B cell (primary cell): Measurements from ENCODE around the gene AGBL4. TPM values are rescaled to one million over a fixed set of nuclear protein-coding genes. Genes with fewer than 3 reads are reported as not detected.

Source experiments
- ATAC-seq: fragments of 200-7000 bp; cut with Tn5 transposase; one replicate; pipeline ENCODE4 v1.10.0; 2021; ENCODE audit warnings: low read depth, mild to moderate bottlenecking, moderate number of reproducible peaks, moderate library complexity
- CTCF ChIA-PET: fragments of 350-600 bp; sonication (Branson Sonifier 250); formaldehyde crosslinking; loops from one replicate; lab custom pipeline; 2021; ENCODE audit warnings: antibody characterized with exemption, inconsistent platforms; lab: Charles Lee
- POLR2A ChIA-PET: fragments of 350-600 bp; sonication (Branson Sonifier 250); formaldehyde crosslinking; loops from one replicate; lab custom pipeline; 2021; ENCODE audit warnings: antibody characterized with exemption; lab: Charles Lee
- DNase-seq: peaks from one replicate; pipeline ENCODE4 v3.0.0; 2013
- H2AFZ ChIP-seq: 2 replicates; pipeline ENCODE4 v1.6.1; 2012; ENCODE audit warnings: mild to moderate bottlenecking, low read depth, low read length; ENCODE audit not compliant: insufficient read depth, poor library complexity, severe bottlenecking
- H3K27ac ChIP-seq, 2 donors: 1 replicate in 1 of 2; 2 replicates in 1 of 2; pipeline ENCODE4 v1.5.1; 2012 to 2013; ENCODE audit warnings: low read length in 2 of 2, mild to moderate bottlenecking in 2 of 2, moderate library complexity in 1 of 2
- H3K27me3 ChIP-seq, 4 experiments: fragments of 200-600 bp in 1 of 4; sonication (generic) in 1 of 4; replicated peaks in 1 of 4; 1 replicate in 2 of 4; 2 replicates in 2 of 4; pipeline versions ENCODE4 v1.6.1 to v1.7.0; 2013 to 2016; ENCODE audit warnings: low read length in 3 of 4, mild to moderate bottlenecking in 2 of 4, mixed read lengths in 1 of 4, moderate library complexity in 1 of 4; ENCODE audit not compliant: insufficient read depth in 4 of 4, control insufficient read depth in 3 of 4; ENCODE audit errors: control extremely low read depth in 1 of 4
- H3K36me3 ChIP-seq, 2 experiments: replicated peaks in 1 of 2; 1 replicate in 1 of 2; 2 replicates in 1 of 2; pipeline versions ENCODE4 v1.6.1 to v1.7.1; 2013; ENCODE audit warnings: low read length in 1 of 2; ENCODE audit not compliant: insufficient read depth in 2 of 2, control insufficient read depth in 1 of 2; ENCODE audit errors: control extremely low read depth in 1 of 2, extremely low read depth in 1 of 2
- H3K4me1 ChIP-seq, 2 donors: fragments of 200-600 bp in 1 of 2; sonication (generic) in 1 of 2; 1 replicate in 1 of 2; 2 replicates in 1 of 2; pipeline versions ENCODE4 v1.5.1 to v1.6.1; 2013 to 2017; ENCODE audit warnings: low read length in 2 of 2; ENCODE audit not compliant: control insufficient read depth in 2 of 2, insufficient read depth in 2 of 2
- H3K4me2 ChIP-seq: replicated peaks from 2 replicates; pipeline ENCODE3; 2012; ENCODE audit warnings: mild to moderate bottlenecking, low read depth, low read length; ENCODE audit not compliant: poor library complexity, severe bottlenecking
- H3K4me3 ChIP-seq, 5 experiments: fragments of 200-600 bp in 1 of 5; sonication (generic) in 1 of 5; 1 replicate in 3 of 5; 2 replicates in 2 of 5; pipeline versions ENCODE4 v1.5.1 to v1.7.0; 2011 to 2016; ENCODE audit warnings: low read length in 4 of 5, mild to moderate bottlenecking in 4 of 5, low read depth in 2 of 5, control low read depth in 1 of 5, moderate library complexity in 1 of 5; ENCODE audit not compliant: insufficient read depth in 1 of 5; ENCODE audit errors: control extremely low read depth in 1 of 5, extremely low read depth in 1 of 5
- H3K79me2 ChIP-seq: fragments of 200-600 bp; sonication (generic); one replicate; pipeline ENCODE4 v1.6.0; 2016; ENCODE audit warnings: low read length; ENCODE audit not compliant: control insufficient read depth, insufficient read depth
- H3K9ac ChIP-seq: fragments of 200-600 bp; sonication (generic); 2 replicates; pipeline ENCODE4 v1.6.1; 2017; ENCODE audit warnings: mild to moderate bottlenecking, low read length, moderate library complexity
- H3K9me3 ChIP-seq, 3 donors: one replicate each; pipeline versions ENCODE4 v1.6.1 to v1.7.1; 2013; ENCODE audit warnings: low read length in 2 of 3; ENCODE audit not compliant: control insufficient read depth in 2 of 3, insufficient read depth in 1 of 3; ENCODE audit errors: control extremely low read depth in 1 of 3
- H4K20me1 ChIP-seq: 2 replicates; pipeline ENCODE4 v1.6.0; 2012; ENCODE audit warnings: mild to moderate bottlenecking, low read length; ENCODE audit not compliant: insufficient read depth, control insufficient read depth, poor library complexity, severe bottlenecking
- H3K27ac Mint-ChIP-seq: one replicate; pipeline ENCODE4 v1.8.0; 2021; ENCODE audit warnings: mixed read lengths
- H3K27me3 Mint-ChIP-seq: one replicate; pipeline ENCODE4 v1.8.0; 2021; ENCODE audit warnings: mixed read lengths
- H3K4me1 Mint-ChIP-seq: one replicate; pipeline ENCODE4 v1.8.0; 2021; ENCODE audit warnings: mixed read lengths
- H3K4me3 Mint-ChIP-seq: one replicate; pipeline ENCODE4 v1.8.0; 2021; ENCODE audit warnings: mixed read lengths
- H3K9me3 Mint-ChIP-seq: one replicate; pipeline ENCODE4 v1.8.0; 2022; ENCODE audit warnings: mixed read lengths; ENCODE audit not compliant: insufficient read depth
- CTCF ChIP-seq: fragments of 200-600 bp; IDR thresholded peaks from one replicate; pipeline ENCODE4 v1.8.0; 2022; ENCODE audit warnings: antibody characterized with exemption, mild to moderate bottlenecking
- EZH2 ChIP-seq: IDR thresholded peaks from 2 replicates; pipeline ENCODE4 v1.6.1; 2012; ENCODE audit warnings: borderline replicate concordance, low read depth, mild to moderate bottlenecking, moderate library complexity, low read length; ENCODE audit not compliant: insufficient read depth, poor library complexity, severe bottlenecking
- WGBS: methylation state at CpG from one replicate; pipeline ENCODE4 v1.1.5; 2013; ENCODE audit warnings: missing lambda C conversion rate; ENCODE audit not compliant: insufficient coverage; 5-methylcytosine and 5-hydroxymethylcytosine counted together
- intact Hi-C: fragments of 100-400 bp; cut with micrococcal nuclease; formaldehyde crosslinking; loops from one replicate; pipeline ENCODE4 v1.10.0; 2022
- polyA plus RNA-seq: library from polyadenylated mRNA; depleted of rRNA; stranded (reverse); fragments of >200 nt; gene quantifications from 2 replicates; pipeline ENCODE4 v1.2.3, GENCODE V29; 2012
- total RNA-seq, 2 donors: library from RNA; stranded (reverse); fragments of 120-200 nt in 1 of 2; gene quantifications; 1 replicate in 1 of 2; 2 replicates in 1 of 2; pipeline versions ENCODE4 v1.2.3 to v1.2.4, GENCODE V29; 2013 to 2022

Gene AGBL4
- total and polyA plus RNA-seq, 2 donors (not counting 1 experiment from before 2014, with no cell fraction given): 0.07 to 0.12 TPM

GRCh38 chr1:49200738-49201137, 823.0 kb downstream of the AGBL4 start:
- Histone ChIP-seq H3K4me1 (no peaks in the 10 kb centered on the region), H3K9ac (no peak overlapping the region), H3K4me3 (no peak overlapping the region), H3K4me2 (no peak overlapping the region), H4K20me1 (no peaks in the 10 kb centered on the region), H3K27ac (no peak overlapping the region), H3K9me3 (peaks cover 0 to 4% (median 1%) of the 10 kb centered on the region in 3 donors), H3K27me3 (no peaks in the 10 kb centered on the region), H3K79me2 (no peaks in the 10 kb centered on the region), H2AFZ (no peak overlapping the region), H3K36me3 (no peaks in the 10 kb centered on the region)
- peaks cover 18% of the 10 kb centered on the region for H3K27me3 Mint-ChIP-seq
- DNase-seq (no peak), ATAC-seq (no peak)
- H3K4me1 Mint-ChIP-seq: no peaks in the 10 kb centered on the region
- WGBS: no CpG with 5 or more reads among the region's 1 CpG
- CTCF ChIA-PET: no interaction called here
- H3K4me3 Mint-ChIP-seq: no peak overlapping the region
- POLR2A ChIA-PET: no interaction called here
- no peak overlapping the region for H3K27ac Mint-ChIP-seq
- peaks cover 8% of the 10 kb centered on the region for H3K9me3 Mint-ChIP-seq
- intact Hi-C loops: no loop called here
- no peak for TF ChIP-seq CTCF
- TF ChIP-seq EZH2: no peak

GRCh38 chr1:49199564-49199963, 824.2 kb downstream of the AGBL4 start:
- Histone ChIP-seq H3K4me3 (no peak overlapping the region), H2AFZ (no peak overlapping the region), H3K36me3 (no peaks in the 10 kb centered on the region), H3K79me2 (no peaks in the 10 kb centered on the region), H3K4me2 (no peak overlapping the region), H3K4me1 (no peaks in the 10 kb centered on the region), H3K27ac (no peak overlapping the region), H3K27me3 (no peaks in the 10 kb centered on the region), H3K9ac (no peak overlapping the region), H4K20me1 (no peaks in the 10 kb centered on the region), H3K9me3 (peaks cover 0 to 4% (median 0%) of the 10 kb centered on the region in 3 donors)
- ATAC-seq (no peak), DNase-seq (no peak)
- Mint-ChIP-seq H3K9me3 (peaks cover 11% of the 10 kb centered on the region), H3K4me1 (no peaks in the 10 kb centered on the region), H3K27ac (no peak overlapping the region), H3K4me3 (no peak overlapping the region), H3K27me3 (peaks cover 18% of the 10 kb centered on the region)
- ChIA-PET CTCF (no interaction called here), POLR2A (no interaction called here)
- intact Hi-C loops: no loop called here
- no peak for TF ChIP-seq CTCF
- no peak for TF ChIP-seq EZH2
